ENCODE data around the gene DCPS. TPM values are rescaled to one million over a fixed set of nuclear protein-coding genes. Genes with fewer than 3 reads are reported as not detected.

DCPS gene
- total RNA-seq, 3 donors from 2014 or later = 8.8 to 11.7 (median 9.6) TPM

Other genes with a start within 250 kb of the DCPS start
- 10 to 100 TPM; 14.9 to 29.3 (median 26.5) TPM for gene CDON, start 241.2 kb upstream of the DCPS start, total RNA-seq
- gene RPUSD4, start 92.4 kb upstream of the DCPS start, total RNA-seq = 10 to 100 TPM; 21.4 to 29.1 (median 27.5) TPM
- 10 to 100 TPM; 14.4 to 19.0 (median 18.7) TPM for gene FAM118B, start 92.3 kb upstream of the DCPS start, total RNA-seq
- 10 to 100 TPM; 75.2 to 90.6 (median 84.9) TPM for gene SRPRA, start 35.2 kb upstream of the DCPS start, total RNA-seq
- gene FOXRED1, start 34.9 kb upstream of the DCPS start, total RNA-seq = 10 to 100 TPM; 13.1 to 23.3 (median 16.6) TPM
- 10 to 100 TPM in 2 of 3 donors, 1 to 10 TPM in 1; 8.9 to 11.1 (median 10.9) TPM for gene TIRAP, start 21.0 kb upstream of the DCPS start, total RNA-seq
- gene ST3GAL4, start 51.6 kb downstream of the DCPS start, total RNA-seq = 10 to 100 TPM; 17.6 to 36.2 (median 32.8) TPM